HCT116 (cell line): ENCODE measurements around the gene GLT6D1. TPM values are rescaled to one million over a fixed set of nuclear protein-coding genes. Genes with fewer than 3 reads are reported as not detected.

ENCODE experiments used
- ATAC-seq: fragments of 200-7000 bp; cut with Tn5 transposase; 2 replicates; pipeline ENCODE4 v1.9.1; 2020; ENCODE audit warnings: mild to moderate bottlenecking, moderate library complexity
- BruUV-seq: library from RNA; stranded (reverse); fragments of 400-500 nt; replicated peaks from 2 replicates; lab custom pipeline; 2021; lab: Mats Ljungman, UMichigan
- CTCF ChIA-PET: fragments of 300-600 bp; sonication (Branson Sonifier 250); formaldehyde crosslinking; loops from one replicate; lab custom pipeline; 2021; ENCODE audit warnings: antibody characterized with exemption; lab: Charles Lee
- POLR2A ChIA-PET: fragments of 300-600, 350-600 bp; sonication (Branson Sonifier 250); formaldehyde crosslinking; loops from one replicate; lab custom pipeline; 2021; ENCODE audit warnings: antibody characterized with exemption; lab: Charles Lee
- RAD21 ChIA-PET, 2 experiments: fragments of 300-600 bp; sonication (Branson Sonifier 250); formaldehyde crosslinking; loops; one replicate each; lab custom pipeline; 2023; ENCODE audit warnings: low total read pairs in 2 of 2; ENCODE audit not compliant: uncharacterized antibody in 2 of 2, unreplicated experiment in 2 of 2, low non-redundant PET in 1 of 2; lab: Charles Lee
- DNase-seq: peaks from one replicate; pipeline ENCODE4 v3.0.0-alpha.2; 2010; ENCODE audit warnings: low read depth, low spot score
- H2AFZ ChIP-seq: fragments of 200-600 bp; shearing (Covaris generic), sonication (generic); 2 replicates; pipeline ENCODE4 v1.6.1; 2017; ENCODE audit warnings: low read depth, mixed run types, mixed read lengths, antibody characterized with exemption, low read length; ENCODE audit not compliant: poor library complexity, severe bottlenecking
- H3K27ac ChIP-seq: 2 replicates; pipeline ENCODE4 v1.5.1; 2012; ENCODE audit warnings: low read depth, low read length
- H3K27me3 ChIP-seq: fragments of 200-600 bp; sonication (generic); 2 replicates; pipeline ENCODE4 v1.6.1; 2016; ENCODE audit warnings: mixed run types, low read length, mixed read lengths; ENCODE audit not compliant: insufficient read depth
- H3K36me3 ChIP-seq, 2 experiments: fragments of 200-500 bp in 1 of 2; fragments of 200-600 bp in 1 of 2; sonication (Bioruptor generic) in 1 of 2; sonication (generic) in 1 of 2; 2 replicates each; pipeline versions ENCODE4 v1.5.1 to v1.6.1; 2014 to 2016; ENCODE audit warnings: low read length in 2 of 2, inconsistent platforms in 1 of 2, mixed read lengths in 1 of 2, mixed run types in 1 of 2; ENCODE audit not compliant: insufficient read depth in 2 of 2, control insufficient read depth in 1 of 2
- H3K4me1 ChIP-seq, 2 experiments: fragments of 200-600 bp in 1 of 2; sonication (generic) in 1 of 2; 2 replicates each; pipeline versions ENCODE4 v1.5.1 to v1.6.1; 2012 to 2017; ENCODE audit warnings: low read length in 2 of 2, inconsistent platforms in 1 of 2, mild to moderate bottlenecking in 1 of 2, mixed read lengths in 1 of 2, mixed run types in 1 of 2, moderate library complexity in 1 of 2; ENCODE audit not compliant: insufficient read depth in 2 of 2, control insufficient read depth in 1 of 2
- H3K4me2 ChIP-seq: fragments of 200-600 bp; sonication (generic); 2 replicates; pipeline ENCODE4 v1.6.1; 2017; ENCODE audit warnings: mixed run types, low read length, mixed read lengths
- H3K4me3 ChIP-seq, 2 experiments: fragments of 200-600 bp in 1 of 2; sonication (generic) in 1 of 2; replicated peaks in 1 of 2; 2 replicates each; pipeline ENCODE4 v1.5.1; 2011 to 2016; ENCODE audit warnings: low read length in 2 of 2, control low read depth in 1 of 2, low read depth in 1 of 2, mild to moderate bottlenecking in 1 of 2, mixed read lengths in 1 of 2, mixed run types in 1 of 2
- H3K79me2 ChIP-seq: fragments of 200-600 bp; sonication (generic); 2 replicates; pipeline ENCODE4 v1.6.1; 2017; ENCODE audit warnings: mild to moderate bottlenecking, mixed run types, low read length, moderate library complexity, mixed read lengths; ENCODE audit not compliant: insufficient read depth
- H3K9ac ChIP-seq: fragments of 200-600 bp; sonication (generic); 2 replicates; pipeline ENCODE4 v1.6.1; 2016; ENCODE audit warnings: low read length, mixed read lengths
- H3K9me2 ChIP-seq: fragments of 200-600 bp; sonication (generic), shearing (Covaris generic); 2 replicates; pipeline ENCODE4 v1.6.1; 2017; ENCODE audit warnings: mixed run types, mild to moderate bottlenecking, moderate library complexity; ENCODE audit not compliant: insufficient read depth
- H3K9me3 ChIP-seq, 2 experiments: fragments of 200-500 bp in 1 of 2; fragments of 200-600 bp in 1 of 2; sonication (Bioruptor generic) in 1 of 2; sonication (generic) in 1 of 2; 2 replicates each; pipeline ENCODE4 v1.6.1; 2014 to 2017; ENCODE audit warnings: low read length in 2 of 2, mixed read lengths in 2 of 2, inconsistent platforms in 1 of 2, low read depth in 1 of 2, mild to moderate bottlenecking in 1 of 2, mixed run types in 1 of 2, moderate library complexity in 1 of 2; ENCODE audit not compliant: control insufficient read depth in 1 of 2, insufficient read depth in 1 of 2
- H4K20me1 ChIP-seq: fragments of 200-600 bp; sonication (generic), shearing (Covaris generic); 2 replicates; pipeline ENCODE4 v1.6.1; 2017; ENCODE audit warnings: mixed run types, mild to moderate bottlenecking, moderate library complexity; ENCODE audit not compliant: insufficient read depth
- ATF3 ChIP-seq: IDR thresholded peaks from 2 replicates; pipeline ENCODE4 v1.6.1; 2012
- CEBPB ChIP-seq: IDR thresholded peaks from 2 replicates; pipeline ENCODE4 v1.6.1; 2012; ENCODE audit warnings: low read depth
- EGR1 ChIP-seq: IDR thresholded peaks from 2 replicates; pipeline ENCODE4 v1.6.1; 2012; ENCODE audit warnings: low read depth
- EZH2phosphoT487 ChIP-seq: fragments of 200-600 bp; IDR thresholded peaks from 2 replicates; pipeline ENCODE4 v1.6.1; 2018; ENCODE audit warnings: antibody characterized with exemption, borderline replicate concordance
- FOSL1 ChIP-seq: IDR thresholded peaks from 2 replicates; pipeline ENCODE4 v1.6.1; 2012; ENCODE audit warnings: low read depth
- MAX ChIP-seq: IDR thresholded peaks from 2 replicates; pipeline ENCODE4 v1.6.1; 2012
- POLR2A ChIP-seq: IDR thresholded peaks from 2 replicates; pipeline ENCODE4 v1.7.0; 2011; ENCODE audit warnings: borderline replicate concordance; ENCODE audit not compliant: insufficient read depth, insufficient read length; ENCODE audit errors: extremely low read depth
- REST ChIP-seq: IDR thresholded peaks from 2 replicates; pipeline ENCODE4 v1.6.1; 2012; ENCODE audit warnings: low read depth
- TCF7L2 ChIP-seq: IDR thresholded peaks from 2 replicates; pipeline ENCODE4 v1.7.0; 2011; ENCODE audit warnings: borderline replicate concordance, inconsistent platforms; ENCODE audit not compliant: insufficient read depth, insufficient read length; ENCODE audit errors: extremely low read depth
- YY1 ChIP-seq: IDR thresholded peaks from 2 replicates; pipeline ENCODE4 v1.6.1; 2011; ENCODE audit warnings: low read length, low read depth, moderate library complexity, mild to moderate bottlenecking; ENCODE audit not compliant: insufficient replicate concordance; ENCODE audit errors: extremely low read depth
- ZBTB33 ChIP-seq: IDR thresholded peaks from 2 replicates; pipeline ENCODE4 v1.6.1; 2011; ENCODE audit warnings: mild to moderate bottlenecking, low read length, moderate library complexity; ENCODE audit not compliant: insufficient replicate concordance; ENCODE audit errors: extremely low read depth
- ZNF274 ChIP-seq: fragments of 200-500 bp; sonication (Bioruptor generic); IDR thresholded peaks from 2 replicates; pipeline ENCODE4 v1.6.1; 2014; ENCODE audit warnings: mild to moderate bottlenecking, low read depth, low read length, inconsistent platforms
- intact Hi-C: fragments of 100-400 bp; cut with micrococcal nuclease; formaldehyde crosslinking; loops from 2 replicates; pipeline ENCODE4 v1.10.0; 2022
- total RNA-seq: library from RNA; stranded (reverse); gene quantifications from one replicate; pipeline ENCODE4 v1.2.1, GENCODE V29; 2021; ENCODE audit not compliant: unreplicated experiment

GLT6D1 gene
- total RNA-seq, 1 experiment from 2014 or later: not detected

- Histone ChIP-seq H3K4me3 (no peak overlapping the region), H3K4me1 (no peaks in the 10 kb centered on the region), H3K9me3 (peaks cover 0 to 4% of the 10 kb centered on the region in 2 experiments; a peak in 1 of 4 replicates), H3K9ac (no peak overlapping the region), H2AFZ (no peak overlapping the region), H3K27me3 (no peaks in the 10 kb centered on the region), H3K4me2 (no peak overlapping the region), H3K9me2 (no peaks in the 10 kb centered on the region), H3K79me2 (no peaks in the 10 kb centered on the region), H3K36me3 (no peaks in the 10 kb centered on the region), H4K20me1 (no peaks in the 10 kb centered on the region), H3K27ac (no peak overlapping the region)
- intact Hi-C loops: no loop called here
- BruUV-seq: no TSS peak
- no peak for DNase-seq
- ChIA-PET POLR2A (no interaction called here), RAD21 (no interaction called here), CTCF (no interaction called here)
- no peak for ATAC-seq
- TF ChIP-seq TCF7L2: no peak
- TF ChIP-seq REST: no peak
- TF ChIP-seq MAX: no peak
- no peak for TF ChIP-seq POLR2A
- TF ChIP-seq ZBTB33: no peak
- TF ChIP-seq YY1: no peak
- TF ChIP-seq EGR1: no peak
- no peak for TF ChIP-seq ZNF274
- no peak for TF ChIP-seq ATF3
- TF ChIP-seq EZH2phosphoT487: no peak
- no peak for TF ChIP-seq CEBPB
- TF ChIP-seq FOSL1: no peak
Observed at GRCh38 chr9:135655317-135655716, 16.0 kb upstream of the GLT6D1 start.
